Astrocyte (in vitro differentiated cells and primary cell): ENCODE measurements around the gene SUPT4H1. TPM values are rescaled to one million over a fixed set of nuclear protein-coding genes. Genes with fewer than 3 reads are reported as not detected.

Experiments
- DNase-seq: peaks from one replicate; pipeline ENCODE4 v3.0.0-alpha.2; 2010; ENCODE audit warnings: low read depth
- FAIRE-seq: peaks from 2 replicates; lab custom pipeline; 2011; peaks lifted over from hg19 to GRCh38; lab: Jason Lieb, UNC
- H2AFZ ChIP-seq: 2 replicates; pipeline ENCODE4 v1.6.0; 2012; ENCODE audit warnings: low read depth, low read length, inconsistent platforms
- H3K27ac ChIP-seq: 2 replicates; pipeline ENCODE4 v1.5.1; 2011; ENCODE audit warnings: low read depth, low read length, inconsistent platforms
- H3K27me3 ChIP-seq: 2 replicates; pipeline ENCODE4 v1.6.0; 2011; ENCODE audit warnings: low read length, inconsistent platforms; ENCODE audit not compliant: insufficient read depth
- H3K36me3 ChIP-seq: 2 replicates; pipeline ENCODE4 v1.5.1; 2011; ENCODE audit warnings: low read length, inconsistent platforms; ENCODE audit not compliant: insufficient read depth
- H3K4me1 ChIP-seq: 2 replicates; pipeline ENCODE4 v1.5.1; 2011; ENCODE audit warnings: low read length, inconsistent platforms; ENCODE audit not compliant: insufficient read depth
- H3K4me2 ChIP-seq: 2 replicates; pipeline ENCODE4 v1.6.0; 2012; ENCODE audit warnings: low read length, inconsistent platforms
- H3K4me3 ChIP-seq: 2 replicates; pipeline ENCODE4 v1.5.1; 2011; ENCODE audit warnings: low read depth, mild to moderate bottlenecking, low read length, inconsistent platforms; ENCODE audit not compliant: insufficient read depth
- H3K79me2 ChIP-seq: 2 replicates; pipeline ENCODE4 v1.6.0; 2012; ENCODE audit warnings: mild to moderate bottlenecking, low read length, inconsistent platforms; ENCODE audit not compliant: insufficient read depth
- H3K9ac ChIP-seq: 2 replicates; pipeline ENCODE4 v1.6.0; 2012; ENCODE audit warnings: mild to moderate bottlenecking, low read length, inconsistent platforms
- H3K9me3 ChIP-seq: 2 replicates; pipeline ENCODE4 v1.5.1; 2012; ENCODE audit warnings: low read depth, mild to moderate bottlenecking, low read length, inconsistent platforms; ENCODE audit not compliant: insufficient read depth
- H4K20me1 ChIP-seq: 2 replicates; pipeline ENCODE4 v1.6.0; 2012; ENCODE audit warnings: low read length, inconsistent platforms; ENCODE audit not compliant: insufficient read depth
- H3K27ac Mint-ChIP-seq: one replicate; pipeline ENCODE4 v1.8.0; 2021; ENCODE audit warnings: mild to moderate bottlenecking, mixed read lengths; ENCODE audit not compliant: unreplicated experiment
- H3K27me3 Mint-ChIP-seq: one replicate; pipeline ENCODE4 v1.8.0; 2021; ENCODE audit warnings: low read depth, mixed read lengths; ENCODE audit not compliant: unreplicated experiment
- H3K36me3 Mint-ChIP-seq: one replicate; pipeline ENCODE4 v1.8.0; 2021; ENCODE audit warnings: low read depth, mixed read lengths; ENCODE audit not compliant: unreplicated experiment
- H3K4me1 Mint-ChIP-seq: one replicate; pipeline ENCODE4 v1.8.0; 2021; ENCODE audit warnings: low read depth, mixed read lengths; ENCODE audit not compliant: unreplicated experiment
- H3K4me3 Mint-ChIP-seq: one replicate; pipeline ENCODE4 v1.8.0; 2021; ENCODE audit warnings: mild to moderate bottlenecking, moderate library complexity, mixed read lengths; ENCODE audit not compliant: unreplicated experiment
- H3K9me3 Mint-ChIP-seq: one replicate; pipeline ENCODE4 v1.8.0; 2021; ENCODE audit warnings: mild to moderate bottlenecking, mixed read lengths; ENCODE audit not compliant: unreplicated experiment
- EZH2 ChIP-seq: IDR thresholded peaks from 2 replicates; pipeline ENCODE4 v1.6.1; 2012; ENCODE audit warnings: mild to moderate bottlenecking, low read length, inconsistent platforms; ENCODE audit not compliant: insufficient read depth
- total RNA-seq: library from RNA; stranded (reverse); gene quantifications from 2 replicates; pipeline ENCODE4 v1.2.1, GENCODE V29; 2021
- TF ChIP-seq, protein P1 (sequence below): IDR thresholded peaks from 2 replicates; pipeline ENCODE4 v1.5.1; 2011; ENCODE audit warnings: low read depth, mild to moderate bottlenecking, inconsistent platforms, low read length, moderate library complexity; ENCODE audit not compliant: insufficient read depth

The SUPT4H1 gene
- total RNA-seq, 1 donor from 2014 or later, result 108 TPM

DNA sequence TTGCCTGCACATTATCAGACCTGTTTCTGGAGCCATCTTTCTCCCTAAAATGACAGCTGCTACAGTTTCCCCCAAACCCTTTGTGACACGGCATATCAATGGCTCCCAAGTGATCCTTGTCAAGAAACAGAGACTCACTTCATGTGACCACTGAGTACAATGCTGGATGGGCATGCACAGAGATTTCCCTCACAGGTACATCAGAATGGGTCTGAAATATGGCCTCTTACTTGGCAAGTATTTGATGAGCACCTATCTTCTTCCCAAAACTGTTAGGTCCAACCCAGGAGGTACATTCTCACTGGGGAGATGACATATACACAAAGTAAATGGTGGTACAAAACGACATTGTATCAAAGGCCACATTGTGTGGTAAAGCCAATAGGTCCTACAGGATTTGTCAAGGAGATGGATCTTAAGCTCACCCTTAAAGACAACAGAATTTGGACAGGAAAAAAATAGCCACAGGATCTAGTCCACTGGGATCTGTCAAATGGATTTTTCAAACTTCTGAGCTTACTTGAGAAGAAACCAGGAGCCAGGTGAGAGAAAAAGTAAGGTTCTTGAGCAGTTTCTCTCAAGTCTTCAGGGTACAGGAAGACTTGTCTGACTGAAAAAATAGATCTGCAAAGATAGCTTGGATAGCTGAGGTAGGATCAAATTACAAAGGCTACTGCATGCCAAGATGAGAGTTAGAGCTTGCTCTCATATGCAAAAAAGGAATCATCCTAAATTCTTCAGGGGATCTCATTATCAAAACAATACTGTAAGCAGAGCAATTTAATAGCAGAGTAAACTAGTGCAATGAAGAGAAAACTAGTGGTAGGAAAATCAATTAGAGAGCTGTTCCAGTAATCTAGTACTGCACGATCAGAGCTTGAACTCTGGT lies 36.5 kb upstream of the SUPT4H1 start:
- FAIRE-seq (no peak), DNase-seq (no peak)
- Histone ChIP-seq H3K79me2 (no peaks in the 10 kb centered on the region), H3K36me3 (no peaks in the 10 kb centered on the region), H2AFZ (no peak overlapping the region), H3K9ac (no peak overlapping the region), H3K4me3 (no peak overlapping the region), H3K27ac (no peak overlapping the region), H3K4me2 (no peak overlapping the region), H3K4me1 (peaks cover 6% of the 10 kb centered on the region), H4K20me1 (no peaks in the 10 kb centered on the region), H3K9me3 (no peaks in the 10 kb centered on the region), H3K27me3 (peaks cover 25% of the 10 kb centered on the region)
- TF ChIP-seq, protein P1, sequence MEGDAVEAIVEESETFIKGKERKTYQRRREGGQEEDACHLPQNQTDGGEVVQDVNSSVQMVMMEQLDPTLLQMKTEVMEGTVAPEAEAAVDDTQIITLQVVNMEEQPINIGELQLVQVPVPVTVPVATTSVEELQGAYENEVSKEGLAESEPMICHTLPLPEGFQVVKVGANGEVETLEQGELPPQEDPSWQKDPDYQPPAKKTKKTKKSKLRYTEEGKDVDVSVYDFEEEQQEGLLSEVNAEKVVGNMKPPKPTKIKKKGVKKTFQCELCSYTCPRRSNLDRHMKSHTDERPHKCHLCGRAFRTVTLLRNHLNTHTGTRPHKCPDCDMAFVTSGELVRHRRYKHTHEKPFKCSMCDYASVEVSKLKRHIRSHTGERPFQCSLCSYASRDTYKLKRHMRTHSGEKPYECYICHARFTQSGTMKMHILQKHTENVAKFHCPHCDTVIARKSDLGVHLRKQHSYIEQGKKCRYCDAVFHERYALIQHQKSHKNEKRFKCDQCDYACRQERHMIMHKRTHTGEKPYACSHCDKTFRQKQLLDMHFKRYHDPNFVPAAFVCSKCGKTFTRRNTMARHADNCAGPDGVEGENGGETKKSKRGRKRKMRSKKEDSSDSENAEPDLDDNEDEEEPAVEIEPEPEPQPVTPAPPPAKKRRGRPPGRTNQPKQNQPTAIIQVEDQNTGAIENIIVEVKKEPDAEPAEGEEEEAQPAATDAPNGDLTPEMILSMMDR, result no peak
- TF ChIP-seq EZH2, result no peak
- Mint-ChIP-seq H3K9me3 (no peaks in the 10 kb centered on the region), H3K36me3 (no peaks in the 10 kb centered on the region), H3K27me3 (peaks cover 2% of the 10 kb centered on the region), H3K27ac (no peak overlapping the region), H3K4me1 (peaks cover 15% of the 10 kb centered on the region), H3K4me3 (no peak overlapping the region)

DNA sequence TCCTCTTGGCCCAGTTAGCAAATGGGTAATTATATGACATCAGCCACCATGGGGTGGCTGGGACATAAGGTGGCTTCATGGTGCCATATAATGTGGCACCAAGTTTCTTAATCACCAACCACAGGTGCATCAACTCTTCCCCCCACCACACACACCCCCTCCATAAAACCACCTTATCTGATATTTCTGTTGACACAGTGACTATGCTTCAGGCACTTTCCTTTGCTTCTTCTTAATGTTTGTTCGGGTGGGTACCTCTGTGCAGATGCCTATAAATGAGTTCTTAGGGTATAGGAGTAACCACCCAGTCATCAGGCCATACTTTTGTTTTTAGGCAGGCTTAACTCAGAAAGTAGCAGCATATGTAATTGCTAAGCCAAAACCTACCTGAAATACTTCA lies 35.8 kb upstream of the SUPT4H1 start:
- no peaks in the 10 kb centered on the region for H3K9me3 ChIP-seq
- Mint-ChIP-seq H3K4me1 (peaks cover 15% of the 10 kb centered on the region), H3K36me3 (no peaks in the 10 kb centered on the region), H3K4me3 (no peak overlapping the region), H3K27me3 (peaks cover 2% of the 10 kb centered on the region), H3K9me3 (no peaks in the 10 kb centered on the region), H3K27ac (no peak overlapping the region)
- H3K4me3 ChIP-seq, result no peak overlapping the region
- no peak overlapping the region for H3K9ac ChIP-seq
- peaks cover 25% of the 10 kb centered on the region for H3K27me3 ChIP-seq
- H3K4me2 ChIP-seq, result no peak overlapping the region
- no peaks in the 10 kb centered on the region for H3K36me3 ChIP-seq
- H4K20me1 ChIP-seq, result no peaks in the 10 kb centered on the region
- H2AFZ ChIP-seq, result no peak overlapping the region
- TF ChIP-seq, protein P1, result no peak
- no peak for TF ChIP-seq EZH2
- no peak for DNase-seq
- no peak for FAIRE-seq
- H3K27ac ChIP-seq, result no peak overlapping the region
- no peaks in the 10 kb centered on the region for H3K79me2 ChIP-seq
- peaks cover 6% of the 10 kb centered on the region for H3K4me1 ChIP-seq

DNA sequence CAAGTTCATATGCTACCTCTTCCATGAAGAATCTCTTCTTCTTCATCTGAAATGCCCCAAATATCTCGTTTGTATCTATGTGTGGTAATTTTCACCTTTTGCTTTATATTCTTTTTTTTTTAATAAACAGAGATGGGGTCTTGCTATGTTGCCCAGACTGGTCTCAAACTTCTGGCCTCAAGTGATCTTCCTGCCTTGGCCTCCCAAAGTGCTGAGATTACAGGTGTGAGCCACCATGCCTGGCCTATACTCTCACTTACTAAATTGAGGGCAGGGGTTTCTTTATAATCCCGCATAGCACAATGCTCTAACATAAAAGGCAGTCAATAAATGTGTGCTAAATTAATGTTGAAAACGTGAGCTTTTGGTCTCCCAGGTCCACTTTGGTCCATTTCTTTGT lies 34.7 kb upstream of the SUPT4H1 start:
- Histone ChIP-seq H4K20me1 (no peaks in the 10 kb centered on the region), H3K79me2 (no peaks in the 10 kb centered on the region), H3K27ac (no peak overlapping the region), H2AFZ (no peak overlapping the region), H3K9ac (no peak overlapping the region), H3K9me3 (no peaks in the 10 kb centered on the region), H3K27me3 (peaks cover 24% of the 10 kb centered on the region), H3K4me2 (no peak overlapping the region), H3K36me3 (no peaks in the 10 kb centered on the region), H3K4me3 (no peak overlapping the region), H3K4me1 (peaks cover 5% of the 10 kb centered on the region)
- Mint-ChIP-seq H3K27me3 (peaks cover 2% of the 10 kb centered on the region), H3K4me3 (no peak overlapping the region), H3K36me3 (no peaks in the 10 kb centered on the region), H3K27ac (no peak overlapping the region), H3K4me1 (peaks cover 14% of the 10 kb centered on the region), H3K9me3 (no peaks in the 10 kb centered on the region)
- FAIRE-seq, result no peak
- TF ChIP-seq, protein P1, result no peak
- no peak for TF ChIP-seq EZH2
- DNase-seq, result no peak
